ENCODE data around the gene C21orf58.
"Not testable (repeated sequence)": the region's sequence is repeated elsewhere in the genome, so short reads cannot be mapped to it uniquely, and the experiment has no call there.

C21orf58 gene

DNA sequence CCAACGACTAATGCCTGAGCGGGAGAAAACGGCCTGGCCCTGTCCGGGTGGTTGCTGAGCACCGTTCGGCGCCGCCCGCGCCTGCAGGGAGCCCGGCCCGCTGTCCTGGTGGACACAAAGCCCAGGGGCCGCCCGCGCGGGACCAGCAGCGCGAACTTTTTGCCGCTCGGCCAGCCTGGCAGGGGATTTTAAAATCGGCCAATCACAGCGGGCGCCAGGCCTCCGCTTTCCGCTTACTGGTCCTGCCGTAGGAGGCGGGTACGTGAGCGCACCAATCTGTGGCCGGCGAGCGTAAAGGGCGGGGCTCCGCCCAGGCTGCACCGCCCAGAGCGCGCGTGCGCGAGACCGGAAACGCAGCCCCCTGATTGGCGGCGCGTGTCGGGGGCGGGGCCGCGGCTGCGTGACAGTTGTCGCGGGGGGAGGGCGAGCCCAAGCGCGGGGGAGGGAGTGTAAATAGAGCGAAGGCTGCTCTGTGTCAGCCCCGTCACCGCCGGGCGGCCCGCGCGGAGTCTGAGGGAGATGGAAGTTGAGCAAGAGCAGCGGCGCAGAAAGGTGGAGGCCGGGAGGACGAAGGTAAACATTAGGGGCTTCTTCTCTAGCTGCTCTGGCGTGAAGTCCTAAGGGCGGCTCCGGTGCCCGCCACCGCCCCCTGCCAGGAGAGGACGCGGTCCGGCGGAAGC, at the start of gene C21orf58, which contains the start of gene PCNT:
Gene C21orf58 (minus strand): TSS at position 161 of the 680 bp plus-strand sequence. CDS start 1,132 bp downstream, outside the sequence.
Gene PCNT (plus strand): TSS at position 447 of the 680 bp plus-strand sequence. CDS start 73 bp downstream, at position 520.
- no peak within 1 kb of the TSS for H2AFZ ChIP-seq (ENCODE audit: low read length)
- peaks cover 40% of the 10 kb centered on the region for H3K36me3 ChIP-seq (ENCODE audit: insufficient read depth, low read length)
- H3K9me3 ChIP-seq (ENCODE audit: low read length) = no peaks in the 10 kb centered on the region
- H3K27me3 ChIP-seq (ENCODE audit: insufficient read depth, low read length) = no peaks in the 10 kb centered on the region
- TF ChIP-seq EZH2 (IDR thresholded peaks at IDR 0.05; ENCODE audit: borderline replicate concordance, low read length) (no peak), CTCF (IDR thresholded peaks at IDR 0.05; ENCODE audit: low read length) (no peak)
- H3K9ac ChIP-seq (ENCODE audit: low read length) = peak within 1 kb of the TSS; percentile 98
- H3K9me2 ChIP-seq (ENCODE audit: low read depth, low read length) = no peaks in the 10 kb centered on the region
- peak within 1 kb of the TSS; percentile 92 for H3K27ac ChIP-seq (ENCODE audit: low read depth, low read length, poor library complexity, severe bottlenecking)
- H3K79me2 ChIP-seq (ENCODE audit: insufficient read depth, low read length) = peaks cover 48% of the 10 kb centered on the region
- no peaks in the 10 kb centered on the region for H3F3A ChIP-seq (ENCODE audit: insufficient read depth, low read length)
- H3K4me1 ChIP-seq (ENCODE audit: insufficient read depth, low read length, severe bottlenecking) = peaks cover 37% of the 10 kb centered on the region
- H3K4me3 ChIP-seq (ENCODE audit: low read depth, low read length, poor library complexity, severe bottlenecking) = peak within 1 kb of the TSS; percentile 79
- H4K20me1 ChIP-seq (ENCODE audit: insufficient read depth, low read length) = no peaks in the 10 kb centered on the region
- H3K4me2 ChIP-seq (ENCODE audit: low read length) = peak within 1 kb of the TSS; percentile 80

DNA sequence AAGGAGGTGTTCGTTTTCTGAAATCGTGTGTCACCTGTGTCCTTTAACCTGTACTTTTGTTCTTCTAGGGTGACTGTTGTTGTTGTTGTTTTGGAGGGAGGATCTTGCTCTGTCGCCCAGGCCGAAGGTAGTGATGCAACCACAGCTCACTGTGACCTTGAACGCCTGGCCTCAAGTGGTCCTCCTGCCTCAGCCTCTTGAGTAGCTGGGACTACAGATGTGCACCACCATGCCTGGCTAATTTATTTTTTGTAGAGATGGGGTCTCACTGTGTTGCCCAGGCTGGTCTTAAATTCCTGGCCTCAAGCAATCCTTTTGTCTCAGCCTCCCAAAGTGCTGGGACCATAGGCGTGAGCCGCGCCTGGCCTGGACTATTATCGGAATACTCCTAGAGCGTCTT, 49.3 kb upstream of the C21orf58 start:
- H3K36me3 ChIP-seq (ENCODE audit: insufficient read depth, low read length) = peaks cover 47% of the 10 kb centered on the region
- H3K4me2 ChIP-seq (ENCODE audit: low read length); H3K4me1 ChIP-seq (ENCODE audit: insufficient read depth, low read length, severe bottlenecking); H3K27ac ChIP-seq (ENCODE audit: low read depth, low read length, poor library complexity, severe bottlenecking); H3K27me3 ChIP-seq (ENCODE audit: insufficient read depth, low read length); H3K9me2 ChIP-seq (ENCODE audit: low read depth, low read length); H3K9me3 ChIP-seq (ENCODE audit: low read length); H2AFZ ChIP-seq (ENCODE audit: low read length); H4K20me1 ChIP-seq (ENCODE audit: insufficient read depth, low read length); H3K9ac ChIP-seq (ENCODE audit: low read length); H3K79me2 ChIP-seq (ENCODE audit: insufficient read depth, low read length); H3K4me3 ChIP-seq (ENCODE audit: low read depth, low read length, poor library complexity, severe bottlenecking); H3F3A ChIP-seq (ENCODE audit: insufficient read depth, low read length): not testable (repeated sequence)

GRCh38 chr21:46372014-46372485, 48.4 kb upstream of the C21orf58 start:
- TF ChIP-seq CTCF (IDR thresholded peaks at IDR 0.05; ENCODE audit: low read length) = no peak
- TF ChIP-seq EZH2 (IDR thresholded peaks at IDR 0.05; ENCODE audit: borderline replicate concordance, low read length) = no peak
- no peak overlapping the region for H3K27ac ChIP-seq (ENCODE audit: low read depth, low read length, poor library complexity, severe bottlenecking)

More at GRCh38 chr21:46372014-46372485, 48.4 kb upstream of the C21orf58 start:
- H3K9me3 ChIP-seq (ENCODE audit: low read length) = 0 out of 2 replicates have a peak, but pooled peaks cover 2% of the 10 kb centered on the region
- H3K9me2 ChIP-seq (ENCODE audit: low read depth, low read length) = no peaks in the 10 kb centered on the region
- no peak overlapping the region for H3K4me3 ChIP-seq (ENCODE audit: low read depth, low read length, poor library complexity, severe bottlenecking)
- no peaks in the 10 kb centered on the region for H3K27me3 ChIP-seq (ENCODE audit: insufficient read depth, low read length)
- no peak overlapping the region for H3K9ac ChIP-seq (ENCODE audit: low read length)
- H4K20me1 ChIP-seq (ENCODE audit: insufficient read depth, low read length) = no peaks in the 10 kb centered on the region
- no peaks in the 10 kb centered on the region for H3K79me2 ChIP-seq (ENCODE audit: insufficient read depth, low read length)
- no peak overlapping the region for H2AFZ ChIP-seq (ENCODE audit: low read length)
- H3K4me1 ChIP-seq (ENCODE audit: insufficient read depth, low read length, severe bottlenecking) = peaks cover 5% of the 10 kb centered on the region
- H3K4me2 ChIP-seq (ENCODE audit: low read length) = no peak overlapping the region
- peaks cover 49% of the 10 kb centered on the region for H3K36me3 ChIP-seq (ENCODE audit: insufficient read depth, low read length)
- no peaks in the 10 kb centered on the region for H3F3A ChIP-seq (ENCODE audit: insufficient read depth, low read length)

Data from OCI-LY1 (cell line).